Stimulated activated naive CD8-positive, alpha-beta T cell treated with anti-CD3 and anti-CD28 coated beads, Interleukin-15, amount 100 ng/mL, for 72 hours (primary cell): ENCODE results near the gene TBL1X.
A peak's percentile ranks its signal among the peaks of the same experiment; 100 is the strongest.

Experiments used
- ATAC-seq: fragments of 150-1000 bp; cut with Tn5 transposase; 2 replicates; pipeline ENCODE4 v1.10.0; 2021; ENCODE audit warnings: mild to moderate bottlenecking, moderate library complexity
- DNase-seq, 2 donors: peaks; one replicate each; pipeline ENCODE4 v3.0.0; 2021 to 2022
- H3K27ac Mint-ChIP-seq, 2 donors: one replicate each; pipeline ENCODE4 v1.8.0; 2022; ENCODE audit warnings: mild to moderate bottlenecking in 2 of 2, mixed read lengths in 2 of 2, moderate library complexity in 2 of 2
- H3K27me3 Mint-ChIP-seq: one replicate; pipeline ENCODE4 v1.8.0; 2022; ENCODE audit warnings: mixed read lengths
- H3K4me1 Mint-ChIP-seq: one replicate; pipeline ENCODE4 v1.8.0; 2022; ENCODE audit warnings: mild to moderate bottlenecking, mixed read lengths
- H3K4me3 Mint-ChIP-seq, 2 donors: one replicate each; pipeline ENCODE4 v1.8.0; 2022; ENCODE audit warnings: mild to moderate bottlenecking in 2 of 2, mixed read lengths in 2 of 2, moderate library complexity in 1 of 2
- H3K9me3 Mint-ChIP-seq, 2 donors: one replicate each; pipeline ENCODE4 v1.8.0; 2022; ENCODE audit warnings: mixed read lengths in 2 of 2

Gene TBL1X

DNA sequence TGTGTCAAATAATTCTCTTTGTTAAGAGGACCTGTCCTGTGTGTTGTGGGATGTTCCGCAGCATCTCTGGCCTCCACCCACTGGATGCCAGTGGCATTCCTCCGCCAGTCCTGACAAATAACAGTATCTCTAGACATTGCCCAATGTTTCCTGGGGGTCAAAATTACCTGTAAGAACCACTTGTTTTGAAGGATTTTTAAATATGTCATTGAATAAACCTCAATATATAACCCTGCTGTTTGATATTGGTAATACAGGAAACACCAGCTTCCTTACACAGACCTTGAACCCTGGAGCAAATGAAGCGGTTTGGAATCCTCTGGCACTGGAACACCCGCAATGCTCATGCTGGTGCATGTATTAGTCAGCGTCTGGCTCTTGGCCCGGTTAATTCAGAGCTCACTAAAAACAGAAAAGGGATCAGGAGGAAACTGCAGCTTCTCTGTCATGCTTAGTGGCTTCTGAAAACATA, 101.3 kb downstream of the TBL1X start:
- no peaks in the 10 kb centered on the region for H3K27me3 Mint-ChIP-seq
- DNase-seq, result peak in 1 of 2 donors; percentile 11
- peak; percentile 71 for ATAC-seq
- H3K9me3 Mint-ChIP-seq, result no peaks in the 10 kb centered on the region
- H3K4me1 Mint-ChIP-seq, result peaks cover 7% of the 10 kb centered on the region
- no peak overlapping the region for H3K4me3 Mint-ChIP-seq
- H3K27ac Mint-ChIP-seq, result peak overlapping the region in 1 of 2 donors; percentile 52

DNA sequence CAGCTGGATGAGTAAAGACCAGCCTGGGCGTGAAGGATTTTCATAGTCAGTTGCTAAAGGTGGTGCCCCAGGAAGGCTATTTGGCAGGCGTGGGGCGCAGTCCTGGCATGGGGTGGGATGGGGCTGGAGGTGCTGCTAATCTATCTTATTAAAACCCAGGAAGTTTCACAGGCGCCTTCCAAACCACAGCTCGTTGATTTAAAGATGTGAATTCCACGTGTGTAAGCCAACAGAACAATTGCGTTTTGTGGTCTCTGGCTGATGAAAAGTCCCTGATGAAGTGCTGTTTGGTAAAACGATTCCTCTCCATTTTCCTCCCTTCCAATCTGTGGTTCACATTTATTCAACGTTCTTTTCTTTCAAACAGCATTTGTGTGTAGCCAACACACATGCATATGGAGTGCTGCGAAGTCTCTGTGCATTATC, 105.0 kb downstream of the TBL1X start:
- no peak for DNase-seq
- Mint-ChIP-seq H3K4me1 (peaks cover 28% of the 10 kb centered on the region), H3K9me3 (no peaks in the 10 kb centered on the region), H3K4me3 (no peak overlapping the region), H3K27me3 (no peaks in the 10 kb centered on the region), H3K27ac (no peak overlapping the region)
- no peak for ATAC-seq

DNA sequence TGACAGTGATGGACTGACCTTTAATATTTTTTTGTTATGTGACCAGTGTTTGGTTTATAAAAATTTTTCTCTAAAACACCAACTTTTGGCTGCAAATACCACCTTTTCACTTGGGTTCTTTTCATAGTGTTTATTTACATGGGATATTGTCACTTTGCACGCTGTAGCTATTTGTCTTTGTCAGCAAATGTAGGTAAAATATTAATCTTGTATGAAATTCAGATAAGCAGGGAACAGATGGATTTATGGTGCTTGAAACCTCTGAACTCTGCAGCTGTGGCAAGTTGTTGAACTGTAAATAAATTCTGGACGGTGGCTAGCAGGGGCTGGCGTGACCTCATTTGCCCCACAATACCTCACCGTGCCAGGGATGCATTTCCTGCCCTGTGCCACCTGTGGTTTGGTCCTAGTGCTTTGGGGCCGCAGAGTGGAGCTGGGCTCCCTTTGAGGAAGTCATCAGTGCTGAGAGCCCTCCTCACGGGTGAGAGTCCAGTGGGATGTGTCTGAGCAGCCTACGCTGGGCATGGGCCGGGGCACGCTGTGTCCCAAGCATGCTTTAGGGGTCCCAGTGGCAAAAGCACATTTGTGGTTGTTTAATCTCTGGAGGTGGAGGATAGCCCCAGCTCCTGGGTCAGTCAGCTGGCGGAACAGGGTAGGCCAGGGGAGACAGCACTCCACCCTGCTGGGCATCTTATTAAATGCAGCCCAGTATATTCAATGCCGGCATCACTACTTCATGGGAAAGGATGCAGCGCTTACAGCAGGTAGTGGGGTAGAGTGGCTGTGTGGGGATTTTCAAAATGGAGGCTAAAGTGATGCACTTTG, 108.6 kb downstream of the TBL1X start:
- no peaks in the 10 kb centered on the region for H3K27me3 Mint-ChIP-seq
- H3K4me1 Mint-ChIP-seq, result peaks cover 31% of the 10 kb centered on the region
- no peak overlapping the region for H3K4me3 Mint-ChIP-seq
- H3K9me3 Mint-ChIP-seq, result no peaks in the 10 kb centered on the region
- DNase-seq, result no peak
- peak overlapping the region in 1 of 2 donors; percentile 54 for H3K27ac Mint-ChIP-seq
- ATAC-seq, result peak; percentile 40

DNA sequence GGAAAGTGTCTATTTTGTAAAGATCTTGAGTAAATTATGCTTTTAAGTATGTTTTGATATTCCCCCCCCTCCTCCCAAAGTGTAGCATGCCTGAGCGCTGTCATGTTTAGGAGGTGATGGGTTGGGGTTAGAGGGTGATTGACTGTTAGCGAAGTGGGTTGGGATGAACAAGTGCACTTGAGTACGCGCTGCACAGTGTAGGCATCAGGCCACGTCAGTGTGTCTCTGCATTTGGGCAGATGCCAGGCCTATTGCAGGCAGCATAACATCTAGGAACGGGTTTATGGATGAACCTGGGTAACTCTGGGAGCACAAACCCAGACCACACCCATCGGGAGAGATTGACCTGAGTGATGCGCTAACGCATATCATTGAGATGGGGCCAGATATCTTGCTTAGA, 111.2 kb downstream of the TBL1X start:
- no peak for DNase-seq
- H3K27me3 Mint-ChIP-seq, result no peaks in the 10 kb centered on the region
- peaks cover 37% of the 10 kb centered on the region for H3K4me1 Mint-ChIP-seq
- no peak for ATAC-seq
- H3K9me3 Mint-ChIP-seq, result no peaks in the 10 kb centered on the region
- no peak overlapping the region for H3K4me3 Mint-ChIP-seq
- no peak overlapping the region for H3K27ac Mint-ChIP-seq

DNA sequence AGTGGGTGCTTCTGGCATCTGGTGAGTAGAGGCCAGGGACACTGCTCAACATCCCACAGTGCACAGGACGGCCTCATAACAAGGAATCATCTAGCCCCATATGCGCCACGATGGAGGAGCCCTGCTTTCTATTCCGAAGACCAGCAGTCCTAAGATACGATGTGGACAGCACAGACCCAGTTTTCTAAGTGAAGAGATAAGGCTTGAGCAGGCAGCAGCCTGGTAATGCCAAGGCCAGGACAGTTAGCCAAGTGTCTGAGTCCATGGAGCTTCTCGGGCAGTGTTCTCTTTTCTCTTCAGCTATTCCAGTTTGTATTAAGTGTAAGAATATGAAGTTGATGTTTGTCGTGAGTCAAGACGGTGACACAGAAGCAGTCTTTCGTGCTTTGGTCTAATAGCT, 112.7 kb downstream of the TBL1X start:
- Mint-ChIP-seq H3K27me3 (no peaks in the 10 kb centered on the region), H3K27ac (no peak overlapping the region), H3K4me3 (no peak overlapping the region), H3K9me3 (no peaks in the 10 kb centered on the region), H3K4me1 (peaks cover 24% of the 10 kb centered on the region)
- DNase-seq (no peak), ATAC-seq (no peak)

DNA sequence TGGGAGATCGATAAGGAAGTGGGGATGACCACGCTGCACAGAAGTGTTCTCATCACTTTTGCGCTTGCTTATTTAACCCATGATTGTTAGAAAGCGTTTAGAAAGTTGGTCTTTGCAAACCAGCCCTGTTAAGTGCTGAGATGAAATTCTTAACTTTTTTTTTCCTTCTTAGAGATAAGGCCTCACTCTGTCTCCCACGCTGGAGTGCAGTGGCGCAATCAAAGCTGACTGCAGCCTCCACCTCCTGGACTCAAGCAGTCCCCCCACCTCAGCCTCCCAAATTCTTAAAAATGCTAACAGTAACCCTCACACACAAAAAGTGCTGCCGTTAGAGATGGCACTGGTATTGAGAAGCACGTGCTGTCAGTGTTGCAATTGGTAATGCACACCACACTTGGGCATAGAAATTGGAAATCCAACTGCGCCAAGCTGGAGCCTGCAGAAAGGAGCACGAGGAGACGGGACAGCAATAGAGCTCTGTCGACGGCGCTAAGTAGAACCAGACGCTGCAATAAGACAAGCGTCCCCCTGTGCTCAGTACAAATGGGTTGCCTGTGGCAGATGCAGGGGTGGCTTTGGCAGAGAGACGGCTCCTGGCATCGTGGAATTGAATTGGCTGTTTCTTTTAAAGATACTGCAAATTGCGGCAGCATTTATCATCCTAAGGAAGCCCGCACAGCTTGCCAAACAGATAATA, 113.4 kb downstream of the TBL1X start:
- H3K27ac Mint-ChIP-seq, result no peak overlapping the region
- DNase-seq (no peak), ATAC-seq (no peak)
- H3K4me3 Mint-ChIP-seq, result no peak overlapping the region
- peaks cover 19% of the 10 kb centered on the region for H3K4me1 Mint-ChIP-seq
- H3K27me3 Mint-ChIP-seq, result no peaks in the 10 kb centered on the region
- H3K9me3 Mint-ChIP-seq, result no peaks in the 10 kb centered on the region

DNA sequence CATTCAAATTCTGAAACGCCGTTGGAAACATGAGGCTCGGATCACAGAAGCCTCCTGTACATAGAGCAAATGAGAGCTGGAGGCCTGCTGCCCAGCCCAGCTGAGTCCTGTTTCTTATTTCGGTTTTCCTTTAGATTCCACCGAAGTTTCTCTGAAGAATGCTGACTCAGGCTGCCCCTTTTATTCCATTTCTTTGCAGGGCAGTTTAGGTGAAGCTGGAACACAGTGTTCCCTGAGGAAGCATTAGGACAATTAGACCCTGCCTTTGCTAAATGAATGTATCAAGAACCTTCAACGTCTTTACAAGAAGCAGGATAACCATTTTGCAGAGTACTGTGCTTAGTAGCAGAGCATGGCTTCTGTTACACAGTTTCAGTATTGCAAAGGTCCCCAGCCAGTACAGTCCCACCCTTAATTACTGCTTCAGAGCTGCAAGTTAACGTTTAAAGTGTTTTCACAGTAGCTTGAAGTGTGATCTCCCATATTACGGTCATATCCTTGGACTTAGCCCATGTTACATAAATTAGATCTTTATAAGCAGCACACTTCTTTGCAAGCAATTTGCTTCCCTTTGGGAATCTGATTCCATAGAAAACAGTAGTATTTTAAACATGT, 117.0 kb downstream of the TBL1X start:
- H3K4me1 Mint-ChIP-seq, result peaks cover 30% of the 10 kb centered on the region
- no peak overlapping the region for H3K27ac Mint-ChIP-seq
- no peak overlapping the region for H3K4me3 Mint-ChIP-seq
- H3K27me3 Mint-ChIP-seq, result no peaks in the 10 kb centered on the region
- DNase-seq (no peak), ATAC-seq (no peak)
- H3K9me3 Mint-ChIP-seq, result no peaks in the 10 kb centered on the region

DNA sequence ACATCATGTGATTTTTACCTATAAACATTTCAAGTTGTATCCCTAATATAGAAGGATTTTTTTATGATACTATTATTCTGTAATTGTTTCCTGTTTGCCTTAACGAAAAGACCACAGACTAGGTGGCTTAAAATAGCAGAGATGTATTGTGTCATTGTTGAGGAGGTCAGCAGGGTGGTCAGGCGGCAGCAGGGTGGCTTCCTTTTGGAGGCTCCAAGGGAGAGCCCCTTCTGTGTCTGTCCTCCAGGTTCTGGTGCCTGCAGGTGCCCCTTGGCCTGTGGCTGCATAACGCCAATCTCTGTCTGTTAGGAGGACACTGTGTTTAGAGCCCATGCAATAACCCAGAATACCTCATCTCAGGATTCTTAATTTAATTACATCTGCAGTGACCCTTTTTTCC, 118.1 kb downstream of the TBL1X start:
- no peak overlapping the region for H3K27ac Mint-ChIP-seq
- no peaks in the 10 kb centered on the region for H3K27me3 Mint-ChIP-seq
- H3K9me3 Mint-ChIP-seq, result no peaks in the 10 kb centered on the region
- ATAC-seq, result no peak
- no peak overlapping the region for H3K4me3 Mint-ChIP-seq
- H3K4me1 Mint-ChIP-seq, result peaks cover 37% of the 10 kb centered on the region
- DNase-seq, result no peak

DNA sequence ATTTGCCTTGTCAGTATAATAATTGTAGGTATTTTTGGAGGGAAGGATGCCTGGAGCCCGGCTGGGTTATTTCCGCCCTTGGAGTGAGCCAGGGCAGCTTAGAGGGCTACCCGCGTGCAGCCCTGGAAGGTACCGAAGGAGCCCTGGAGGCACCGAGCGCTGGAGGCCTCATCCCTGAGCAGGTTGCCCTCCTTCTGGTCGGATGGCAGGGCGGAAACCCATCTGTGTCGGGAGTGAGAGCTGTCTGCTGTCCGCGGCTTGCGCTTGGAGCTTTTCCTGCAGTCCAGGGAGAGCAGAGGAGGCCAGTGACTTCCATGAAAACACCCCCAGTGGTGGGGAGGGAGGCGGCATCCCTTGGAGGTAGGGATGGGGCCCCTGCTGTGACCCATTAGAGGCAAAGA, 122.1 kb downstream of the TBL1X start:
- H3K9me3 Mint-ChIP-seq, result no peaks in the 10 kb centered on the region
- no peak overlapping the region for H3K27ac Mint-ChIP-seq
- peaks cover 32% of the 10 kb centered on the region for H3K4me1 Mint-ChIP-seq
- no peak for DNase-seq
- peak overlapping the region in 1 of 2 donors; percentile 18 for H3K4me3 Mint-ChIP-seq
- no peaks in the 10 kb centered on the region for H3K27me3 Mint-ChIP-seq
- ATAC-seq, result no peak

DNA sequence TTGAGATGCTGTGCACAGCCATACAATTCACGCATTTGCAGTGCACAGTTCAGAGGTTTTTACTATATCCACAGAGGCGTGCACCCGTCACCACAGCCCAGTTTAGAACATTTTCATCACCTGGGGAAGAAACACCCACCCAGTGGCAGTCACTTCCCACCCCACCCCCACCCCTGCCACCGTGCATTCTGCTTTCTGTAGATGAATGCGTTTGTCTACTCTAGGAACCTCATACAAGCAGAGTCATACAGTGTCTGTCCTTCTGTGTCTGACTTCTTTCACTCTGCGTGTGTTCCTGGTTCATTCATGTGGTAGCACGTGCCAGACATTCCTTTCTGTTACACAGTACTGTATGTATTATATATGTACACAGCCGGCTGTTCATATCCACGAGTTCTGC, 122.8 kb downstream of the TBL1X start:
- H3K4me3 Mint-ChIP-seq, result no peak overlapping the region
- H3K27ac Mint-ChIP-seq, result no peak overlapping the region
- peak; percentile 43 for ATAC-seq
- H3K27me3 Mint-ChIP-seq, result no peaks in the 10 kb centered on the region
- no peaks in the 10 kb centered on the region for H3K9me3 Mint-ChIP-seq
- no peak for DNase-seq
- peaks cover 32% of the 10 kb centered on the region for H3K4me1 Mint-ChIP-seq

DNA sequence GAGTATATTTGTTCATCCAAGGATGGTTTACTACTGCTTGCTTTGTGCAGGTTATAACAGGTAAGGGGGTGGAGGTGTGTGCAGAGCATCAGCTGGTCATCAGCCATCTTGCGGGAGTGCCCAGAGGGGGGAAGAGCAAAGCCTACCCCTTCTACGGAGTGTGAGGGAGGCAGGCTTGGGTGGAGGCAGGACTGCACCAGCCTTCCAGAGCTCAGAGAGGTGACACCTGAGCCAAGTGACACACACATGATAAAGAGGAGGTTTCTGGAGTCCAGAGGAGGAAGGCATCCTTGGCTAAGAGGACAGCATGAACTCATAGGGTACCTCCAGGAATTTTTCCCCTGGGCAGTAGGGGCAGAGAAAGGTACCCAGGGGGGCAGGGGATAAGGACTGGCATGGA, 126.6 kb downstream of the TBL1X start:
- DNase-seq (no peak), ATAC-seq (no peak)
- Mint-ChIP-seq H3K4me1 (peaks cover 16% of the 10 kb centered on the region), H3K27me3 (no peaks in the 10 kb centered on the region), H3K9me3 (no peaks in the 10 kb centered on the region), H3K27ac (no peak overlapping the region), H3K4me3 (no peak overlapping the region)

DNA sequence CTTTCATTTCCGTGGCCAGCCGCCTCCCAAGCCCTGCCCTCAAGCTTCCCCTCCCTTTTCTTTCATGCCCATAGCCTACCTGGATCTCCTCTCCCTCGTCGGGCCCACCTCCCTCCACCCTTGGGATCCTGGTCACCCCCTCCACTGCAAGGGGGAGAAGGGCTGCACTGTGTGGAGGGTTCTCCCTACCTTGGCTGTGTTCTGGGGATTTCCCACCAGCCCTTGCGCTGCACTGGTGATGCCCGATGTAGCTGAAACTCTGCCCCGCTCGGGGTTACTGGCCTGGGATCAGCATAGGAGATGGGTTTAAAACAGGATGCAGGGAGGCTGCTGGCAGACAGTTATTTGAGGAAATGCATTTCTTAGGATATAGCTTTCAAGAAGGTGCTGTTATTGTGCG, 128.9 kb downstream of the TBL1X start:
- Mint-ChIP-seq H3K4me1 (peaks cover 5% of the 10 kb centered on the region), H3K4me3 (no peak overlapping the region), H3K9me3 (no peaks in the 10 kb centered on the region), H3K27ac (no peak overlapping the region), H3K27me3 (no peaks in the 10 kb centered on the region)
- ATAC-seq (no peak), DNase-seq (no peak)

DNA sequence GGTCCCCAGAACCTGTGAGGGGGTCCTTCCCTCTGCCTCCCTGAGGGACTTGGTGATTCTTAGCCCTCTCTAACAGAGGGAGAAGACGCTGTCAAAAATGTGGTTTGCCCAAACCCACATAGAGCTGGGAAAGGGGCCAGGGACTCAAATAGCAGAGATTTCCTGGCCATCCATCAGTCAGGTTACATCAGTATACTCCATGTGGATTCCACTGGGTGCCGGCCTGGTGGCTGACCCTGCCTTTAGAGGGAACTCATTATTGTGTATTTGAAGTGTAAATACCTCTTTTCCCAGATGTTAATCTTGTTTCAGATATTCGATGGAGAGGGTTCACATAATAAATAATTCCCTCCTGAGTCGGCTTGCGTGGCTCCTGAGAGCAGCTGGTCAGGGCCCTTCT, 130.3 kb downstream of the TBL1X start:
- H3K4me1 Mint-ChIP-seq, result peaks cover 5% of the 10 kb centered on the region
- H3K27me3 Mint-ChIP-seq, result no peaks in the 10 kb centered on the region
- ATAC-seq, result no peak
- no peak overlapping the region for H3K27ac Mint-ChIP-seq
- no peaks in the 10 kb centered on the region for H3K9me3 Mint-ChIP-seq
- no peak for DNase-seq
- no peak overlapping the region for H3K4me3 Mint-ChIP-seq

DNA sequence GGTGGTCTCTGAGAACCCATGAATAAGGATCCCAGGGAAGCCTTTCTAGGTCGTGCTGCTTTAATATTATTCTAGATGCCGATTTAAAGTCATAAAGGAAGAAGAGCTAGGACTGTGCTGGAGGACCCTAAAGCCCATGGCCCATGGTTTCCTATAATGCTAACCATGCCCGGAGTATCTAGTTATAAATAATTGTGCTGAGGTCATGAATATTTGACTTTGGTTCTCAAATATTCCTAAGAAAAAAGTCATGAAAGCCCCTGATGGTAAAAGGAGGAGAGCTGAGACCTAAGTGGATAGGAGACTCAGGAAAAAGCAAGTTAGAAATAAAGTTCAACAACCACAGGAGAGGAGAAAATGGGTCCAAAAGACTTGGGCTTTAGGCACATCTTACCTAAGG, 132.0 kb downstream of the TBL1X start:
- Mint-ChIP-seq H3K4me3 (no peak overlapping the region), H3K27ac (no peak overlapping the region), H3K9me3 (no peaks in the 10 kb centered on the region), H3K27me3 (no peaks in the 10 kb centered on the region), H3K4me1 (peaks cover 13% of the 10 kb centered on the region)
- DNase-seq (no peak), ATAC-seq (no peak)

DNA sequence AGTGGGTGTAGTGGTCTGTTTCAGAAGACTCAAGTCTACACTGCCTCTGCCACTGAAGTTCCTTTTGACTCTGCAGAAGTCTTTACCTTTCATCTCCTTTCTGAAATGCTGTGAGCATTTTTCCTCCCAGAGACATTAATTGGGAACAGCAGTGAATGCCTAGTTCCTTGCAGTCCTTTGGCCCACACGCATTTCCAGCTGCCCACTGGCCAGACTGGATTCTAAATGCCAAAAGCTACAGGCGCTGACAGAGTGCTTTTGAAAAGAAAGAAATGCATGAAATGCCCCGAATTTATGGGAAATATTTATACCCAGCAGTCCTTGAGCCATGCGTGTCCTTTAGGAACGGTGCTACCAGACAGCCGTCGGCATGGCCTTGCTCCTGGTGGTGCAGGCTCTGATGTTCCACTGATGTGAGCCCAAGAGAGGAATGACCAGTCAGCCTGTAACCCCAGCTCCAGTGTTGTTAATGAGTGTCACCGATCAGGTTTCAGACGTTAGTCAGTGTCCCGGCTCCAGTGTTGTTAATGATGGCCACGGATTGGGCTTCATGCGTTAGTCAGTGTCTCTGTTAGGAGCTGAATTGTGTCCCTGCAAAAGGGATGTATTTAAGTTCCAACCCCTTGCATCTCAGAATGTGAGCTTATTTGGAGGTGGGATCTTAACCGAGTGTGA, 132.6 kb downstream of the TBL1X start:
- no peak overlapping the region for H3K27ac Mint-ChIP-seq
- no peak overlapping the region for H3K4me3 Mint-ChIP-seq
- ATAC-seq (no peak), DNase-seq (no peak)
- no peaks in the 10 kb centered on the region for H3K27me3 Mint-ChIP-seq
- H3K9me3 Mint-ChIP-seq, result no peaks in the 10 kb centered on the region
- H3K4me1 Mint-ChIP-seq, result peaks cover 13% of the 10 kb centered on the region

DNA sequence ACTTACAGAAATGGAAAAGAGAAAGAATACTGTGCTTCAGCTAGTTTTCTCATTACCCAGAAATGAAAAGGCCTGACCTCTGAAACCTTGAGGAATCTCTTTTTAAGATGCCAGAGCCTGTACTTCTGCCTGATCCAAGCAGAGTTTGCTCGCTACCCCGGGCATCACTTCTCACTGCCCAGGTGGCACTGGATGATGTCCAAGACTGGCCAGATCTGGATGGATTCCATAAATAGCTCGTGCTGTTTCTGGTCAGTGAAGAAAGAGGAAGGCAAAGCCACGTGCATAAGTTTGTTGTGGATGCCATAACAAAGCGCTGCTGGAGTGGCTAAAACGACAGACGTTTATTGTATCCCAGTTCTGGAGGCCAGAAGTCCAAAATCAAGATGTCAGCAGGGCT, 133.5 kb downstream of the TBL1X start:
- Mint-ChIP-seq H3K4me1 (peaks cover 13% of the 10 kb centered on the region), H3K27ac (no peak overlapping the region), H3K4me3 (no peak overlapping the region), H3K9me3 (no peaks in the 10 kb centered on the region), H3K27me3 (no peaks in the 10 kb centered on the region)
- no peak for DNase-seq
- ATAC-seq, result no peak
